IMR-90 (cell line): ENCODE results near the gene SEMA4A. TPM values are rescaled to one million over a fixed set of nuclear protein-coding genes. Genes with fewer than 3 reads are reported as not detected.
A peak's percentile ranks its signal among the peaks of the same experiment; 100 is the strongest.

Experiments
- ATAC-seq: fragments of 200-7000 bp; cut with Tn5 transposase; 2 replicates; pipeline ENCODE4 v1.9.1; 2020; ENCODE audit warnings: low read depth, mild to moderate bottlenecking, moderate library complexity
- BruUV-seq: library from RNA; stranded (reverse); fragments of 400-500 nt; replicated peaks from 2 replicates; lab custom pipeline; 2021; lab: Mats Ljungman, UMichigan
- CTCF ChIA-PET: fragments of 300-600 bp; formaldehyde crosslinking; extraction: SDS; loops from one replicate; lab custom pipeline; 2021; ENCODE audit warnings: antibody characterized with exemption; lab: Yijun Ruan, JAX
- POLR2A ChIA-PET: fragments of 300-600 bp; sonication (Branson Sonifier 250); formaldehyde crosslinking; loops from one replicate; lab custom pipeline; 2022; ENCODE audit warnings: antibody characterized with exemption; ENCODE audit not compliant: unreplicated experiment; lab: Charles Lee
- DNase-seq: peaks from one replicate; pipeline ENCODE4 v3.0.0; 2013
- H2AFZ ChIP-seq: replicated peaks from 2 replicates; pipeline ENCODE3; 2013; ENCODE audit warnings: low read length, mild to moderate bottlenecking; ENCODE audit not compliant: poor library complexity
- H2AK5ac ChIP-seq: 2 replicates; pipeline ENCODE4 v1.6.1; 2013; ENCODE audit warnings: low read depth, low read length, inconsistent platforms
- H2AK9ac ChIP-seq: replicated peaks from 2 replicates; pipeline ENCODE3; 2013; ENCODE audit warnings: mild to moderate bottlenecking, low read depth, low read length, moderate library complexity; ENCODE audit not compliant: poor library complexity
- H2BK120ac ChIP-seq: 2 replicates; pipeline ENCODE4 v1.6.1; 2013; ENCODE audit warnings: low read depth, low read length, inconsistent platforms
- H2BK15ac ChIP-seq: 3 replicates; pipeline ENCODE4 v1.6.1; 2013; ENCODE audit warnings: low read depth, low read length, inconsistent platforms
- H2BK20ac ChIP-seq: 2 replicates; pipeline ENCODE4 v1.6.1; 2013; ENCODE audit warnings: low read depth, mild to moderate bottlenecking, inconsistent platforms, low read length, moderate library complexity
- H2BK5ac ChIP-seq: 2 replicates; pipeline ENCODE4 v1.6.1; 2013; ENCODE audit warnings: mild to moderate bottlenecking, low read depth, low read length, inconsistent platforms; ENCODE audit not compliant: poor library complexity, severe bottlenecking
- H3K14ac ChIP-seq: replicated peaks from 2 replicates; pipeline ENCODE4 v1.6.1; 2013; ENCODE audit warnings: low read depth, low read length, inconsistent platforms
- H3K18ac ChIP-seq: 2 replicates; pipeline ENCODE4 v1.6.1; 2013; ENCODE audit warnings: low read depth, low read length, control low read depth
- H3K23ac ChIP-seq: 2 replicates; pipeline ENCODE4 v1.6.1; 2013; ENCODE audit warnings: low read depth, low read length, inconsistent platforms
- H3K27ac ChIP-seq: 2 replicates; pipeline ENCODE4 v1.5.1; 2013; ENCODE audit warnings: mild to moderate bottlenecking, control low read depth, low read length; ENCODE audit not compliant: insufficient read depth
- H3K27me3 ChIP-seq: 2 replicates; pipeline ENCODE4 v1.6.1; 2013; ENCODE audit warnings: low read length; ENCODE audit not compliant: control insufficient read depth, insufficient read depth
- H3K36me3 ChIP-seq: 2 replicates; pipeline ENCODE4 v1.6.1; 2013; ENCODE audit warnings: low read length, mixed read lengths; ENCODE audit not compliant: control insufficient read depth, insufficient read depth
- H3K4ac ChIP-seq: 2 replicates; pipeline ENCODE4 v1.6.1; 2013; ENCODE audit warnings: low read depth, low read length, inconsistent platforms
- H3K4me1 ChIP-seq: 2 replicates; pipeline ENCODE4 v1.6.1; 2013; ENCODE audit warnings: low read length, mixed read lengths; ENCODE audit not compliant: control insufficient read depth, insufficient read depth
- H3K4me2 ChIP-seq: 2 replicates; pipeline ENCODE4 v1.6.1; 2013; ENCODE audit warnings: low read depth, mild to moderate bottlenecking, control low read depth, low read length, moderate library complexity
- H3K4me3 ChIP-seq: 2 replicates; pipeline ENCODE4 v1.5.1; 2013; ENCODE audit warnings: low read depth, mild to moderate bottlenecking, control low read depth, low read length, moderate library complexity; ENCODE audit not compliant: insufficient read depth
- H3K56ac ChIP-seq: 2 replicates; pipeline ENCODE4 v1.6.1; 2013; ENCODE audit warnings: low read length, inconsistent platforms; ENCODE audit not compliant: insufficient read depth; ENCODE audit errors: extremely low read depth
- H3K79me1 ChIP-seq, 2 experiments: 2 replicates each; pipeline ENCODE4 v1.6.1; 2013; ENCODE audit warnings: low read length in 2 of 2, inconsistent platforms in 1 of 2, low read depth in 1 of 2
- H3K9ac ChIP-seq: 2 replicates; pipeline ENCODE4 v1.6.1; 2013; ENCODE audit warnings: low read depth, low read length, control low read depth
- H3K9me1 ChIP-seq: 2 replicates; pipeline ENCODE4 v1.6.1; 2013; ENCODE audit warnings: low read length, inconsistent platforms; ENCODE audit not compliant: insufficient read depth
- H3K9me3 ChIP-seq: 2 replicates; pipeline ENCODE4 v1.6.1; 2013; ENCODE audit warnings: low read length; ENCODE audit not compliant: control insufficient read depth, insufficient read depth
- H4K20me1 ChIP-seq: 2 replicates; pipeline ENCODE4 v1.6.1; 2013; ENCODE audit warnings: low read length, inconsistent platforms; ENCODE audit not compliant: insufficient read depth
- H4K5ac ChIP-seq: 2 replicates; pipeline ENCODE4 v1.6.1; 2013; ENCODE audit warnings: mild to moderate bottlenecking, low read depth, low read length, control low read depth
- H4K8ac ChIP-seq, 2 experiments: 2 replicates each; pipeline ENCODE4 v1.6.1; 2013; ENCODE audit warnings: low read depth in 2 of 2, low read length in 2 of 2, control low read depth in 1 of 2, inconsistent platforms in 1 of 2
- H4K91ac ChIP-seq: 2 replicates; pipeline ENCODE4 v1.6.1; 2013; ENCODE audit warnings: low read depth, low read length, inconsistent platforms; ENCODE audit not compliant: insufficient read depth
- BHLHE40 ChIP-seq: fragments of 150-350 bp; IDR thresholded peaks from 2 replicates; pipeline ENCODE4 v1.6.1; 2016; ENCODE audit warnings: mild to moderate bottlenecking, low read depth, low read length
- CEBPB ChIP-seq: IDR thresholded peaks from 2 replicates; pipeline ENCODE4 v1.6.1; 2012; ENCODE audit warnings: low read depth, low read length, improper control_type of control experiment
- CHD1 ChIP-seq: IDR thresholded peaks from 2 replicates; pipeline ENCODE4 v1.6.1; 2012; ENCODE audit warnings: low read depth, low read length, improper control_type of control experiment
- CTCF ChIP-seq: conservative IDR thresholded peaks from 2 replicates; pipeline ENCODE4 v1.5.1; 2012; ENCODE audit warnings: mild to moderate bottlenecking, low read depth, low read length, improper control_type of control experiment
- FOS ChIP-seq: fragments of 150-350 bp; IDR thresholded peaks from 2 replicates; pipeline ENCODE4 v1.6.1; 2016; ENCODE audit warnings: low read depth, low read length
- MAFK ChIP-seq: IDR thresholded peaks from 2 replicates; pipeline ENCODE4 v1.6.1; 2012; ENCODE audit warnings: low read depth, low read length, improper control_type of control experiment
- MAZ ChIP-seq: IDR thresholded peaks from 2 replicates; pipeline ENCODE4 v1.6.1; 2012; ENCODE audit warnings: low read depth, mild to moderate bottlenecking, low read length, improper control_type of control experiment, moderate library complexity, borderline replicate concordance
- MXI1 ChIP-seq: IDR thresholded peaks from 2 replicates; pipeline ENCODE4 v1.6.1; 2012; ENCODE audit warnings: low read depth, mild to moderate bottlenecking, low read length, moderate library complexity, borderline replicate concordance
- NFE2L2 ChIP-seq: fragments of 150-350 bp; IDR thresholded peaks from 2 replicates; pipeline ENCODE4 v1.6.1; 2016; ENCODE audit warnings: low read depth, mild to moderate bottlenecking, low read length
- POLR2A ChIP-seq: IDR thresholded peaks from 2 replicates; pipeline ENCODE4 v1.6.1; 2012; ENCODE audit warnings: mild to moderate bottlenecking, low read depth, low read length
- RAD21 ChIP-seq: IDR thresholded peaks from 2 replicates; pipeline ENCODE4 v1.6.1; 2012; ENCODE audit warnings: low read length, improper control_type of control experiment
- RCOR1 ChIP-seq: IDR thresholded peaks from 2 replicates; pipeline ENCODE4 v1.6.1; 2012; ENCODE audit warnings: mild to moderate bottlenecking, low read length, improper control_type of control experiment; ENCODE audit not compliant: insufficient replicate concordance
- RFX5 ChIP-seq: IDR thresholded peaks from 2 replicates; pipeline ENCODE4 v1.8.0; 2012; ENCODE audit warnings: low read depth, mild to moderate bottlenecking, low read length, moderate library complexity
- SMC3 ChIP-seq: fragments of 150-350 bp; IDR thresholded peaks from 2 replicates; pipeline ENCODE4 v1.6.1; 2016; ENCODE audit warnings: low read depth, mild to moderate bottlenecking, antibody characterized with exemption, low read length, moderate library complexity
- WGBS, 2 experiments: methylation state at CpG; one replicate each; pipeline versions ENCODE4 v1.1.5 to v1.1.7; 2013; ENCODE audit warnings: missing lambda C conversion rate in 2 of 2; ENCODE audit not compliant: insufficient read length in 1 of 2; ENCODE audit errors: extremely low coverage in 2 of 2; 5-methylcytosine and 5-hydroxymethylcytosine counted together
- dilution Hi-C: fragments of 300-500 bp; cut with HindIII; formaldehyde crosslinking; loops from one replicate; pipeline ENCODE4 v1.14.3; 2018; ENCODE audit warnings: low sequenced_read_pairs; ENCODE audit not compliant: unreplicated experiment
- in situ Hi-C: fragments of 300-500 bp; cut with MboI; formaldehyde crosslinking; loops from 3 replicates; pipeline ENCODE4 v1.14.3; 2019; ENCODE audit warnings: low sequenced_read_pairs, inconsistent platforms, mixed read lengths
- intact Hi-C: fragments of 100-400 bp; cut with micrococcal nuclease; formaldehyde crosslinking; loops from 2 replicates; pipeline ENCODE4 v1.10.0; 2022
- polyA plus RNA-seq, 3 experiments: library from polyadenylated mRNA; depleted of rRNA; stranded (reverse); fragments of >200 nt; gene quantifications; 2 replicates each; pipeline ENCODE4 v1.2.3, GENCODE V29; 2012; ENCODE audit warnings: low replicate concordance in 1 of 3
- total RNA-seq: library from RNA; depleted of rRNA; stranded (reverse); fragments of >200 nt; gene quantifications from 2 replicates; pipeline ENCODE4 v1.2.3, GENCODE V29; 2012
- TF ChIP-seq, protein P1 (sequence below): fragments of 150-350 bp; IDR thresholded peaks from 2 replicates; pipeline ENCODE4 v1.6.1; 2017; ENCODE audit warnings: mild to moderate bottlenecking, antibody characterized with exemption, low read length, low read depth

The SEMA4A gene
- total and polyA plus RNA-seq, 2 of the 4 experiments (the other 2 are of a cell fraction) = 0.18 to 0.86 TPM

DNA sequence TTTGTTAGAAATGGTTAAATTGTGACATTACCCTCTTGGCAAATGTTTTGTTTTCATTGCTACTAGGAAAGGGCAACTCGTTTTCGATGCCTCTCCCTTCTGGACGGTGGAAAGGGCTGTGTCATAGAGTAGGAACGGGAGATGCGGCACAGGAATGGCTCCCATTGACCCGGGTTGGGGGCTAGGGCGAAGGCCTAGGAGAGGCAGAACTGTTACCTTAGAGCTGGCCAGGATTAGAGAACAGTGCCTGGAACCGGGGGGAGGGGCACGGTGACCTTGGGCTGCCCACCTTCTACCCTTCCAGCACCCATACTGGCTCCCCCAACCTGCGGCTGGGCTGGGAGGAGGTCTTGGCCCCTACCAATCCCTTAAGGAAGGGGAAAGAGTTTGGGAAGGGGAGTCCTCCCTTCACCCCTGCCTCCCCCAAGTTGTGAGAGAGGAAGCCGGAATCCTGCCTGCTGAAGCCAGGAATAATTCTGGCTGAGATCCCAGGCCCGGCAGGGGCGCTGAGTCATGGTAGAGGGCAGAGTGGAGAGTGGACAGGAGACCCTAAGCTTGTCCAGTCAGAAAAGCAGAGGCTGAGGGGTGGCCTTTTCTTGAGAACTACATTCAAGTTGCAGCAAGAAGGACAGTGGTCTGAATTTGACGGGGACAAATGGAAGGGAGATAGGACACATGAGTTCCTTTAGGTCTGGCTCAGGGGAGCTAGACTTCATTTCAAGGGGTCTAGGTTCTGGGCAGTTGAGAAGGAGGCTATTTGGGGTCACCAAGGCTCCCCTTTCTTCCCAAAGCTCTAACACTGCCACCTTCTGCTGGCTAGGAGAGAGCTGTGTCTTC is 30.6 kb upstream of the SEMA4A start:
- BruUV-seq = no TSS peak
- Histone ChIP-seq H3K9me1 (peaks cover 25% of the 10 kb centered on the region), H3K56ac (peak overlapping the region; percentile 98), H4K91ac (peak overlapping the region; percentile 99), H3K36me3 (peaks cover 13% of the 10 kb centered on the region), H2BK5ac (peak overlapping the region; percentile 96), H3K27me3 (no peaks in the 10 kb centered on the region), H3K79me1 (peaks cover 0 to 32% of the 10 kb centered on the region in 2 experiments; a peak in 2 of 4 replicates), H2BK15ac (peak overlapping the region; percentile 99), H3K9ac (peak overlapping the region; percentile 70), H3K4me3 (peak overlapping the region; percentile 33), H3K4ac (peak overlapping the region; percentile 99), H4K20me1 (peaks cover 69% of the 10 kb centered on the region), H2AK9ac (peak overlapping the region; percentile 99), H2AK5ac (peak overlapping the region; percentile 99), H4K8ac (peak overlapping the region; percentile 98 to 99), H2BK20ac (peak overlapping the region; percentile 88), H3K9me3 (no peaks in the 10 kb centered on the region), H3K18ac (peak overlapping the region; percentile 92), H4K5ac (peak overlapping the region; percentile 95), H2AFZ (peak overlapping the region; percentile 55), H3K23ac (peak overlapping the region; percentile 98), H3K4me1 (peaks cover 60% of the 10 kb centered on the region), H3K27ac (peak overlapping the region; percentile 98), H3K14ac (peak overlapping the region; percentile 99), H3K4me2 (peak overlapping the region; percentile 78), H2BK120ac (peak overlapping the region; percentile 97)
- intact Hi-C loops (loop anchor here (1.0 kb wide), 1 partner anchor 8 kb away; the partner anchor contains the start of gene LMNA), in situ Hi-C loops (no loop called here), dilution Hi-C loops (no loop called here)
- ATAC-seq = peak; percentile 27
- CTCF ChIA-PET = interaction anchor here (1.3 to 2.1 kb wide), 2 partner anchors 19 to 26 kb away, joined by 3 to 7 read pairs; no protein-coding TSS in a partner anchor
- POLR2A ChIA-PET = interaction anchor here (1.0 kb wide), 1 partner anchor 90 kb away, joined by 3 read pairs; the partner anchor contains the start of gene PMF1
- DNase-seq = peak; percentile 92
- WGBS, 2 experiments = no CpG with 5 or more reads among the region's 14 CpGs
- TF ChIP-seq FOS = peak; percentile 54
- no peak for TF ChIP-seq RCOR1
- TF ChIP-seq, protein P1, sequence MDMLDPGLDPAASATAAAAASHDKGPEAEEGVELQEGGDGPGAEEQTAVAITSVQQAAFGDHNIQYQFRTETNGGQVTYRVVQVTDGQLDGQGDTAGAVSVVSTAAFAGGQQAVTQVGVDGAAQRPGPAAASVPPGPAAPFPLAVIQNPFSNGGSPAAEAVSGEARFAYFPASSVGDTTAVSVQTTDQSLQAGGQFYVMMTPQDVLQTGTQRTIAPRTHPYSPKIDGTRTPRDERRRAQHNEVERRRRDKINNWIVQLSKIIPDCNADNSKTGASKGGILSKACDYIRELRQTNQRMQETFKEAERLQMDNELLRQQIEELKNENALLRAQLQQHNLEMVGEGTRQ = no peak
- peak; percentile 47; the same call in 1 of the 2 replicates for TF ChIP-seq POLR2A
- TF ChIP-seq SMC3 = no peak
- 0 out of 2 replicates have a peak, but pooled peaks have one; percentile 2 for TF ChIP-seq MAFK
- TF ChIP-seq CHD1 = 0 out of 2 replicates have a peak, but pooled peaks have one; percentile 41
- TF ChIP-seq MAZ = peak; percentile 15
- TF ChIP-seq RFX5 = no peak
- peak; percentile 90 for TF ChIP-seq NFE2L2
- 0 out of 2 replicates have a peak, but pooled peaks have one; percentile 14 for TF ChIP-seq CEBPB
- no peak for TF ChIP-seq BHLHE40
- no peak for TF ChIP-seq CTCF
- TF ChIP-seq RAD21 = no peak
- TF ChIP-seq MXI1 = no peak
